Mucosa of rectum (tissue), 2 donors: ENCODE data around the gene SERTAD3.
"Not testable (repeated sequence)": the region's sequence is repeated elsewhere in the genome, so short reads cannot be mapped to it uniquely, and the experiment has no call there.

Experiments used
- H3K27ac ChIP-seq, 2 donors: one replicate each; pipeline ENCODE4 v1.7.0; 2013; ENCODE audit warnings: inconsistent platforms in 2 of 2, low read depth in 2 of 2, low read length in 2 of 2
- H3K27me3 ChIP-seq, 2 donors: one replicate each; pipeline ENCODE4 v1.7.0; 2013; ENCODE audit warnings: low read length in 2 of 2; ENCODE audit not compliant: control insufficient read depth in 2 of 2, insufficient read depth in 2 of 2
- H3K36me3 ChIP-seq, 2 donors: one replicate each; pipeline ENCODE4 v1.7.0; 2013; ENCODE audit warnings: low read length in 2 of 2; ENCODE audit not compliant: control insufficient read depth in 2 of 2, insufficient read depth in 2 of 2
- H3K4me1 ChIP-seq, 2 donors: one replicate each; pipeline ENCODE4 v1.7.0; 2013; ENCODE audit warnings: low read length in 2 of 2, mild to moderate bottlenecking in 1 of 2; ENCODE audit not compliant: control insufficient read depth in 2 of 2, insufficient read depth in 2 of 2
- H3K4me3 ChIP-seq, 2 donors: one replicate each; pipeline ENCODE4 v1.7.0; 2013; ENCODE audit warnings: low read length in 2 of 2
- H3K9ac ChIP-seq, 2 donors: one replicate each; pipeline ENCODE4 v1.7.0; 2013; ENCODE audit warnings: low read length in 2 of 2, low read depth in 1 of 2, mild to moderate bottlenecking in 1 of 2
- H3K9me3 ChIP-seq, 2 donors: one replicate each; pipeline ENCODE4 v1.7.0; 2013; ENCODE audit warnings: low read length in 2 of 2; ENCODE audit not compliant: control insufficient read depth in 2 of 2
- donor health status: healthy.
- donor health status: Normal muscosa, but diverticular disease.

SERTAD3 gene

GRCh38 chr19:40458597-40458974 lies 14.5 kb upstream of the SERTAD3 start:
- Histone ChIP-seq H3K27me3 (no peaks in the 10 kb centered on the region), H3K9me3 (no peaks in the 10 kb centered on the region), H3K36me3 (peaks cover 2 to 6% of the 10 kb centered on the region in 2 donors), H3K4me1 (peaks cover 0 to 4% of the 10 kb centered on the region in 2 donors), H3K9ac (no peak overlapping the region), H3K4me3 (no peak overlapping the region), H3K27ac (no peak overlapping the region)

DNA sequence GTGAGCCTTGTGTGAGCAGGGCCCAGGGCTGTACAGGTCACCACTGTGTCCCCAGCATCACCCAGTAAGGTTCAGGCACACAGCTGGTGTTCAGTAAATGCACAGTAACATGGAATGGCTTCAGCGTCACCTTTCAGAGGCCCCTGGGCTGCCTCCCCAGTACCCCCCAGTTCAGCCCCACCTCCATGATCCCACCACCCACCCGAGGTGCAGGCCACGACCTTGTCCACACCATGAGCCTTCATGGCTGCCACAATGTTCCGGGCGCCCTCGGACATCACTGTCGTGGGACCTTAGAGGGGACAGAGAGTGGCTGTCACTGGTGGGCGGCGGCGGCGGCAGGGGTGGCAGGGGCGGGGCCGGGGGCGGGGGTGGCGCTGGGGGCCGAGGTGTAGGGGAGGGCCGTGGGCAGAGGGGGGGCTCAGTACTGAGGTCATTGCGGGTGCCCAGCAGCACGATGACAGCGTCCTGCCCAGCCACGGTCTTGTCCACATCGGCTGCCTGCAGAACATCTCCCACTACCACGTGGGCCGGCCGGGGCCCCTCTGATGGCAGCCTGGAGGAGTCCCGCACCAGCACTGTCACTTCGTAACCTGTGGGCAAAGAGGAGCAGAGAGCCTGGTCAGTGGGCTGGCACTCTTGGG lies 13.9 kb upstream of the SERTAD3 start:
- Histone ChIP-seq H3K4me3 (no peak overlapping the region), H3K9ac (no peak overlapping the region), H3K36me3 (peaks cover 2 to 6% of the 10 kb centered on the region in 2 donors), H3K27me3 (no peaks in the 10 kb centered on the region), H3K4me1 (peaks cover 0 to 4% of the 10 kb centered on the region in 2 donors), H3K27ac (no peak overlapping the region), H3K9me3 (no peaks in the 10 kb centered on the region)

DNA sequence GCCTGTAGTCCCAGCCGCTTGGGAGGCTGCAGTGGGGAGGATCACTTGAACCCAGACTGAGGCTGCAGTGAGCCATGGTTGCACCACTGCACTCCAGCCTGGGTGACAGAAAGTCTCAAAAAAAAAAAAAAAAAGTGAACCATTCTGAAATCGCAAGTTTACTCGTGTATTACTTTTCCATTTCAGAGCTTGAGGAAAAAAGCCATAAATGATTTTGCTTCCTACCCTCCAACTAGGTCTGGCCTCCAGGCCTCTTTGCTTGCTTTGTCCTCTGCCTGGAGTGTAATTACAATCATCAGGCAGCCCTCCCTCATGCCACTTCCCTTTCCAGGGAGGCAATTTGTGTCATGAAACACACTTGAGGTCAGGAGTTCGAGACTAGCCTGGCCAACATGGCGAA lies 12.9 kb upstream of the SERTAD3 start:
- H3K27me3 ChIP-seq = no peaks in the 10 kb centered on the region
- H3K27ac ChIP-seq = no peak overlapping the region
- H3K36me3 ChIP-seq = peaks cover 2 to 6% of the 10 kb centered on the region in 2 donors
- no peak overlapping the region for H3K4me3 ChIP-seq
- no peak overlapping the region for H3K9ac ChIP-seq
- H3K4me1 ChIP-seq = peaks cover 0 to 4% of the 10 kb centered on the region in 2 donors
- no peaks in the 10 kb centered on the region for H3K9me3 ChIP-seq

GRCh38 chr19:40453943-40454342 lies 9.8 kb upstream of the SERTAD3 start:
- H3K9me3 ChIP-seq, H3K9ac ChIP-seq, H3K27ac ChIP-seq, H3K4me1 ChIP-seq, H3K27me3 ChIP-seq, H3K4me3 ChIP-seq: not testable (repeated sequence)
- H3K36me3 ChIP-seq = peaks cover 2 to 12% of the 10 kb centered on the region in 2 donors

DNA sequence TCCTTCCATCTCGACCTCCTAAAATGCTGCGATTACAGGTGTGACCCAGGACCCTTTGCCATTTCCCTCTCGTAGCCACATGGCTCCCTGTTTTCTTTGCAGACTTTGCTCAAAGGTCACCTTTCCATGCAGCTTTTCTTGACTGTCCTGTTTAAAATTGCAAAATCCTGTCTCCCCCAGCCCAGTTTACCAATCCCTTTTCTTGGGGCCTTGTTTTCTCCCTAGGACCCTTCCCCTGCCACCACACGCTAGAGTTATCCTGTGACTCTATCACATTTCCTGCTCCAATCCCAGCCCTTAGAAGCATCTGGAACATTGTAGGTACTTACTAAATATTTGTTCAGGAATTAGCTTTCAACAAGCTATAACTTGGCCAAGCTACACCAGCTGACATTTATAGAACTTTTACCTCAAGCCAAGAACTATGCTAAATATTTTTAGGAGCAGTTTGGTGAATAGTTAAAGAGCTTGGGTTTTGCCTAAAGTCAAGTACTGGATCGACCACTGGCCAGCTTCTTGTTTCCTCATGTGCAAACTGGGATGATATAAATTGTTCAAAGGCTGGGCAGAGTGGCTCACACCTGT lies 9.1 kb upstream of the SERTAD3 start:
- H3K27me3 ChIP-seq = no peaks in the 10 kb centered on the region
- H3K9ac ChIP-seq = no peak overlapping the region
- H3K9me3 ChIP-seq = no peaks in the 10 kb centered on the region
- H3K36me3 ChIP-seq = peaks cover 6 to 11% of the 10 kb centered on the region in 2 donors
- no peak overlapping the region for H3K27ac ChIP-seq
- H3K4me3 ChIP-seq = no peak overlapping the region
- H3K4me1 ChIP-seq = no peaks in the 10 kb centered on the region

- no peaks in the 10 kb centered on the region for H3K9me3 ChIP-seq
- peaks cover 11 to 17% of the 10 kb centered on the region in 2 donors for H3K36me3 ChIP-seq
- no peaks in the 10 kb centered on the region for H3K4me1 ChIP-seq
- H3K27me3 ChIP-seq = no peaks in the 10 kb centered on the region
- H3K9ac ChIP-seq = no peak overlapping the region
- no peak overlapping the region for H3K27ac ChIP-seq
- no peak overlapping the region for H3K4me3 ChIP-seq
Observed at GRCh38 chr19:40452016-40452415, 7.9 kb upstream of the SERTAD3 start.

- peaks cover 11 to 17% of the 10 kb centered on the region in 2 donors for H3K36me3 ChIP-seq
- H3K27ac ChIP-seq = no peak overlapping the region
- H3K4me3 ChIP-seq = no peak overlapping the region
- H3K27me3 ChIP-seq = no peaks in the 10 kb centered on the region
- peaks cover 0 to 5% of the 10 kb centered on the region in 2 donors for H3K4me1 ChIP-seq
- H3K9me3 ChIP-seq = no peaks in the 10 kb centered on the region
- H3K9ac ChIP-seq = no peak overlapping the region
Observed at GRCh38 chr19:40450664-40451063, 6.5 kb upstream of the SERTAD3 start.

GRCh38 chr19:40449506-40449905 lies 5.4 kb upstream of the SERTAD3 start:
- Histone ChIP-seq H3K27ac (no peak overlapping the region), H3K9me3 (no peaks in the 10 kb centered on the region), H3K4me3 (no peak overlapping the region), H3K9ac (no peak overlapping the region), H3K27me3 (no peaks in the 10 kb centered on the region), H3K4me1 (peaks cover 0 to 8% of the 10 kb centered on the region in 2 donors), H3K36me3 (peaks cover 11 to 13% of the 10 kb centered on the region in 2 donors)

DNA sequence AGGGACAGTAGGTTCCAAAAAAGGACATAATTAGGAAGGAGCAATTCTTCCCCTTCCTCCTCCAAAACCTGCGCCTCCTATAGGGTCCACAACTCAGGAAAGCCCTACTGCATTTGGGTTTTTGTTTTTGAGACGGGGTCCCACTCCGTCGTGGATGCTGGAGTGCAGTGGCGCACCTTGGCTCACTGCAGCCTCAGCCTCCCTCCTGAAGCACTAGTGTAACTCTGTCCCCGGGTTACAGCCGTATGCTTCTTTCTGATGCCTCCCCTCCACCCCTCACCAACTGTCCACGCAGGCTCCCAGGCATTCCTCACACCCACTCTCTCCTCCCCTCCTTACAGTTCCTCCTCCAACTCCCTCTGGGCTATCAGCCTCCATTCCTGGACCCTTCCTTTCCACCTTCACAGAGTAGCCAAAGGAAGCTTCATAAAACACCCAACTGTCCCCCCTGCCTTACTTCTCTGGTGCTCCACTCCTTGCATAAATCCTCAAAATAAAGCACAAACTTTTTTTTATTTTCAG lies 2.2 kb upstream of the SERTAD3 start:
- Histone ChIP-seq H3K9me3 (no peaks in the 10 kb centered on the region), H3K27me3 (no peaks in the 10 kb centered on the region), H3K4me1 (peaks cover 10 to 22% of the 10 kb centered on the region in 2 donors), H3K4me3 (no peak overlapping the region), H3K36me3 (peaks cover 17 to 19% of the 10 kb centered on the region in 2 donors), H3K27ac (peak overlapping the region; percentile 78 to 97), H3K9ac (no peak overlapping the region)

DNA sequence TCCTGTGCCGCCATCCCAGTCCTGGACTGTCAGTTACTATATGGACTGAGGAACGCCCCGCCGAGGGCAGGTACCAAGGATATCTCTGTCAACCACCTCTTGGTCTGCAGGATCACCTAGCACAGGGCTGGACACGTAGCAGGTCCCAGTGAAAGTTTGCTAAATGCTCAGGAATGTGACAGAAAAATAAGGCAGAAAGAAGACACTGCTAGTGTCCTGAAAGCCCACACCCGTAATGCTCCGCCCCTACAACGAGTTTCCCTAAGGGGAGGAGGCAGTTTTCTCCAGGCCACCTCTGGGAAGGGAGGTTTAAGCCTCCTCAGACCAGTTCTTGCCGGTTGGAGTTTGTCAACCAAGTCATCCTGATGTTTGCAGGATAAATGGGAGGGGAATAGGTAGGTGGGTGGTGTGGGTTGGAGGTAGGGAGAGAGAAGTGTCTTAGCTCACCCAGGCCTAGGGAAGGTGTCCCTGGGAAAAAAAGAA lies 1.7 kb upstream of the SERTAD3 start:
- peaks cover 19 to 24% of the 10 kb centered on the region in 2 donors for H3K36me3 ChIP-seq
- H3K9me3 ChIP-seq = no peaks in the 10 kb centered on the region
- no peaks in the 10 kb centered on the region for H3K27me3 ChIP-seq
- peak overlapping the region; percentile 78 to 97 for H3K27ac ChIP-seq
- H3K9ac ChIP-seq = peak overlapping the region; percentile 9 to 98
- H3K4me1 ChIP-seq = peaks cover 10 to 22% of the 10 kb centered on the region in 2 donors
- H3K4me3 ChIP-seq = peak overlapping the region in 1 of 2 donors; percentile 9
